ENCODE measurements around the gene DGCR2. TPM values are rescaled to one million over a fixed set of nuclear protein-coding genes. Genes with fewer than 3 reads are reported as not detected.

DGCR2 gene
- total and polyA plus RNA-seq, 9 donors, result 23.9 to 71.9 (median 59.1) TPM

- Histone ChIP-seq H3K27me3 (no peaks in the 10 kb centered on the region), H3K4me3 (no peak overlapping the region), H3K36me3 (no peaks in the 10 kb centered on the region), H3K27ac (no peak overlapping the region), H3K4me1 (ENCODE audit: insufficient read depth) (peaks cover 4% of the 10 kb centered on the region), H3K9me3 (no peaks in the 10 kb centered on the region)
- TF ChIP-seq POLR2A (IDR thresholded peaks at IDR 0.05), result no peak
- TF ChIP-seq EP300 (IDR thresholded peaks at IDR 0.05), result no peak
- TF ChIP-seq CTCF (IDR thresholded peaks at IDR 0.05), result no peak
- WGBS, 3 donors, result 84 to 94% (median 92%) methylated on average over 21 of the region's 21 CpGs
- no peak for DNase-seq
- intact Hi-C loops (cut with DNase I), result no loop called here
Measured at GRCh38 chr22:19067696-19068348, 54.4 kb downstream of the DGCR2 start.

GRCh38 chr22:19066531-19067271, 55.5 kb downstream of the DGCR2 start:
- H3K36me3 ChIP-seq, result no peaks in the 10 kb centered on the region

GRCh38 chr22:19065929-19066328, 56.3 kb downstream of the DGCR2 start:
- H3K27ac ChIP-seq, result no peak overlapping the region
- no peak overlapping the region for H3K4me3 ChIP-seq
- peaks cover 4% of the 10 kb centered on the region for H3K4me1 ChIP-seq (ENCODE audit: insufficient read depth)
- intact Hi-C loops (cut with DNase I), result no loop called here
- TF ChIP-seq EP300 (IDR thresholded peaks at IDR 0.05), result no peak
- no peaks in the 10 kb centered on the region for H3K27me3 ChIP-seq
- H3K36me3 ChIP-seq, result no peaks in the 10 kb centered on the region
- no peak for DNase-seq
- 91 to 100% (median 97%) methylated on average over 5 of the region's 5 CpGs for WGBS, 3 donors
- no peaks in the 10 kb centered on the region for H3K9me3 ChIP-seq

More at GRCh38 chr22:19066531-19067271, 55.5 kb downstream of the DGCR2 start:
- whole genome bisulfite sequencing, 3 donors, result 88 to 93% (median 89%) methylated on average over 11 of the region's 11 CpGs
- Histone ChIP-seq H3K27me3 (no peaks in the 10 kb centered on the region), H3K9me3 (no peaks in the 10 kb centered on the region), H3K4me3 (no peak overlapping the region), H3K27ac (no peak overlapping the region), H3K4me1 (ENCODE audit: insufficient read depth) (peaks cover 4% of the 10 kb centered on the region)
- TF ChIP-seq EP300 (IDR thresholded peaks at IDR 0.05) (no peak), CTCF (IDR thresholded peaks at IDR 0.05) (no peak), POLR2A (IDR thresholded peaks at IDR 0.05) (no peak)
- intact Hi-C loops (cut with DNase I), result no loop called here
- DNase-seq, result no peak

- DNase-seq, result no peak
Measured at GRCh38 chr22:19065298-19065859, 56.8 kb downstream of the DGCR2 start.

More at GRCh38 chr22:19065298-19065859, 56.8 kb downstream of the DGCR2 start:
- intact Hi-C loops (cut with DNase I), result no loop called here
- H3K27me3 ChIP-seq, result no peaks in the 10 kb centered on the region
- H3K4me3 ChIP-seq, result no peak overlapping the region
- TF ChIP-seq CTCF (IDR thresholded peaks at IDR 0.05) (no peak), POLR2A (IDR thresholded peaks at IDR 0.05) (no peak), EP300 (IDR thresholded peaks at IDR 0.05) (no peak)
- H3K36me3 ChIP-seq, result no peaks in the 10 kb centered on the region
- H3K4me1 ChIP-seq (ENCODE audit: insufficient read depth), result peaks cover 4% of the 10 kb centered on the region
- 77 to 80% (median 77%) methylated on average over 8 of the region's 8 CpGs for whole genome bisulfite sequencing, 3 donors
- no peak overlapping the region for H3K27ac ChIP-seq
- no peaks in the 10 kb centered on the region for H3K9me3 ChIP-seq
